Left forelimb (tissue), 1 donor: ENCODE measurements around the gene SUFU.

Experiments
- DNase-seq: peaks from one replicate; pipeline ENCODE4 v3.0.0-alpha.2; 2018; ENCODE audit warnings: low spot score

The SUFU gene

GRCh38 chr10:102597131-102597991, 93.6 kb downstream of the SUFU start:
- DNase-seq, result no peak

- DNase-seq, result no peak
Measured at GRCh38 chr10:102598243-102598642, 94.5 kb downstream of the SUFU start.

GRCh38 chr10:102599565-102600327, 96.0 kb downstream of the SUFU start:
- no peak for DNase-seq

GRCh38 chr10:102600816-102601215, 97.0 kb downstream of the SUFU start:
- no peak for DNase-seq

GRCh38 chr10:102601639-102602038, 97.9 kb downstream of the SUFU start:
- DNase-seq, result no peak

- DNase-seq, result no peak
Measured at GRCh38 chr10:102602272-102603045, 98.7 kb downstream of the SUFU start.

- DNase-seq, result no peak
Measured at GRCh38 chr10:102603946-102604345, 100.2 kb downstream of the SUFU start.

- DNase-seq, result no peak
Measured at GRCh38 chr10:102604439-102604841, 100.7 kb downstream of the SUFU start.

GRCh38 chr10:102605712-102606111, 101.9 kb downstream of the SUFU start:
- no peak for DNase-seq

GRCh38 chr10:102608487-102608886, 104.7 kb downstream of the SUFU start:
- DNase-seq, result no peak

GRCh38 chr10:102610441-102610887, 106.7 kb downstream of the SUFU start:
- DNase-seq, result no peak

- DNase-seq, result no peak
Measured at GRCh38 chr10:102611514-102612087, 107.8 kb downstream of the SUFU start.

- DNase-seq, result no peak
Measured at GRCh38 chr10:102612964-102613275, 109.1 kb downstream of the SUFU start.

- no peak for DNase-seq
Measured at GRCh38 chr10:102613286-102613685, 109.5 kb downstream of the SUFU start.

- DNase-seq, result no peak
Measured at GRCh38 chr10:102613785-102614184, 110.0 kb downstream of the SUFU start.

- DNase-seq, result no peak
Measured at GRCh38 chr10:102614888-102615287, 111.1 kb downstream of the SUFU start.

- DNase-seq, result no peak
Measured at GRCh38 chr10:102615361-102615760, 111.6 kb downstream of the SUFU start.

- no peak for DNase-seq
Measured at GRCh38 chr10:102616066-102616770, 112.4 kb downstream of the SUFU start.

- no peak for DNase-seq
Measured at GRCh38 chr10:102617041-102617440, 113.3 kb downstream of the SUFU start.

- DNase-seq, result no peak
Measured at GRCh38 chr10:102617816-102618215, 114.0 kb downstream of the SUFU start.

GRCh38 chr10:102619281-102619981, 115.7 kb downstream of the SUFU start:
- no peak for DNase-seq
